ENCODE results near the gene EXOC6. TPM values are rescaled to one million over a fixed set of nuclear protein-coding genes. Genes with fewer than 3 reads are reported as not detected.

Gene EXOC6
- total and polyA plus RNA-seq, 10 of the 15 experiments (the other 5 are each of a cell fraction or from before 2014, with no cell fraction given) = 7.6 to 53.8 (median 13.3) TPM

DNA sequence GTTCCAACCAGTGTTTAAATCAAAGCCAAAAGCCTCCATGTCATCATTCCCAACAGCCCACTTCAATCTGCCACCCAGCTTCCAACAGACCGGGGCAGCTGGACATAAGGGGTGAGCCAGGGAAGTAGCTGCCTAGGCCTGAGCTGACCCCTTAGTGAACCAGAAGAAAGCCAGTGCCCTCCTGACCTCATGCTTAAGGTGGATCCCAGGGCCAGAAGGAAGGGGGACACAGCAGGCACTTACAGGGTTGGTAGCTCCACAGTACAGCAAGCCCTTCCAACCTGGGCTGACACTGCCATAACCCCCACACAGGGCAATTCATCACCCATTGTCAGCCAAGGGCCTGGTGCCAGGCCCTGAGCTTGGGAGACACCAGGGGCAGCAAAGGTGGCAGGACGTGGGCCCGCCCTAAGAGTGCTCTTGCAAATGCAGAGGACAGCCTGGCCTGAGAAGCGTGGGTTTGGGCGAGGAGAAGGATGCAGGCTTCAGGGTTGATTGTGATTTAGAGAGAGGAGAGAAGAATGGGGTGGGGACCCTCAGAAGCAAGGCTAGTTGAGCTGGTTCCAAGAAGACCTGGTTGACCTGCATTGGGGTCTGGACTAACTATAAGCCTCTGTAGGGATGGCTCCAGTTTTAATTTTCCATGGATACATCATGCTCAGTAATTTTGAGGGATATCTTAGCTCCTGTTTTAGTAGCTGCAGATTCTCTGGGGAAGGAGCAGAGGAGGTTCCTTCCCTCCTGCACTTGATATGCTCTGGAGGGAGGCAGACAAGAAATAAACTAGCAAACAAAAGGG lies 222.3 kb downstream of the EXOC6 start:
- no peak for FAIRE-seq
- 25% methylated on average over 5 of the region's 5 CpGs for WGBS (ENCODE audit: insufficient coverage, insufficient replicate concordance, low lambda C conversion rate, missing lambda C conversion rate)

More for the DNA sequence above, 222.3 kb downstream of the EXOC6 start:
- Histone ChIP-seq H2AFZ (ENCODE audit: control insufficient read depth, low read depth, low read length) (no peak overlapping the region), H3K9me3 (replicated peaks; ENCODE audit: control insufficient read depth, insufficient read depth, low read length) (no peaks in the 10 kb centered on the region), H3K4me1 (ENCODE audit: control insufficient read depth, insufficient read depth, low read length) (peaks cover 13% of the 10 kb centered on the region), H3K27me3 (replicated peaks in 1 of 2; ENCODE audit: control insufficient read depth in 2 of 2, insufficient read depth in 2 of 2, low read length in 1 of 2) (peaks cover 31 to 46% of the 10 kb centered on the region in 2 experiments), H4K20me1 (ENCODE audit: control insufficient read depth, insufficient read depth) (no peaks in the 10 kb centered on the region; the same call in 1 of the 2 replicates), H3K36me3 (ENCODE audit: control insufficient read depth in 2 of 2, insufficient read depth in 2 of 2, low read length in 1 of 2) (no peaks in the 10 kb centered on the region), H3K79me2 (ENCODE audit: control insufficient read depth, insufficient read depth, low read length) (no peaks in the 10 kb centered on the region), H3K9ac (ENCODE audit: control insufficient read depth, insufficient read depth, low read length) (no peak overlapping the region), H3K27ac (ENCODE audit: control insufficient read depth, insufficient read depth) (no peak overlapping the region), H3K4me3 (no peak overlapping the region), H3K4me2 (ENCODE audit: control insufficient read depth, insufficient read depth) (no peak overlapping the region)
- ATAC-seq (no peak), DNase-seq (ENCODE audit: low read depth, low spot score) (no peak)
- TF ChIP-seq NFYB (IDR thresholded peaks at IDR 0.05; ENCODE audit: insufficient read depth, low read depth, low read length) (no peak), SREBF2 (IDR thresholded peaks at IDR 0.05; ENCODE audit: low read length) (no peak), RFX5 (IDR thresholded peaks at IDR 0.05; ENCODE audit: low read depth, low read length) (no peak), STAT3 (IDR thresholded peaks at IDR 0.05; ENCODE audit: low read depth, low read length) (no peak), ATF7 (IDR thresholded peaks at IDR 0.05; ENCODE audit: low read depth) (no peak), SMAD1 (IDR thresholded peaks at IDR 0.05; ENCODE audit: low read depth, partially characterized antibody) (no peak), ETV6 (conservative IDR thresholded peaks at IDR 0.05 in 1 of 2, IDR thresholded peaks at IDR 0.05 in 1 of 2; ENCODE audit: borderline replicate concordance in 1 of 2, low read depth in 1 of 2) (no peak), BHLHE40 (IDR thresholded peaks at IDR 0.05; ENCODE audit: borderline replicate concordance in 1 of 2, low read depth in 2 of 2, low read length in 1 of 2) (no peak)
- TF ChIP-seq, protein P1, sequence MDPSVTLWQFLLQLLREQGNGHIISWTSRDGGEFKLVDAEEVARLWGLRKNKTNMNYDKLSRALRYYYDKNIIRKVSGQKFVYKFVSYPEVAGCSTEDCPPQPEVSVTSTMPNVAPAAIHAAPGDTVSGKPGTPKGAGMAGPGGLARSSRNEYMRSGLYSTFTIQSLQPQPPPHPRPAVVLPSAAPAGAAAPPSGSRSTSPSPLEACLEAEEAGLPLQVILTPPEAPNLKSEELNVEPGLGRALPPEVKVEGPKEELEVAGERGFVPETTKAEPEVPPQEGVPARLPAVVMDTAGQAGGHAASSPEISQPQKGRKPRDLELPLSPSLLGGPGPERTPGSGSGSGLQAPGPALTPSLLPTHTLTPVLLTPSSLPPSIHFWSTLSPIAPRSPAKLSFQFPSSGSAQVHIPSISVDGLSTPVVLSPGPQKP (IDR thresholded peaks at IDR 0.05; ENCODE audit: low read depth, low read length) = no peak
- TF ChIP-seq, protein P2, sequence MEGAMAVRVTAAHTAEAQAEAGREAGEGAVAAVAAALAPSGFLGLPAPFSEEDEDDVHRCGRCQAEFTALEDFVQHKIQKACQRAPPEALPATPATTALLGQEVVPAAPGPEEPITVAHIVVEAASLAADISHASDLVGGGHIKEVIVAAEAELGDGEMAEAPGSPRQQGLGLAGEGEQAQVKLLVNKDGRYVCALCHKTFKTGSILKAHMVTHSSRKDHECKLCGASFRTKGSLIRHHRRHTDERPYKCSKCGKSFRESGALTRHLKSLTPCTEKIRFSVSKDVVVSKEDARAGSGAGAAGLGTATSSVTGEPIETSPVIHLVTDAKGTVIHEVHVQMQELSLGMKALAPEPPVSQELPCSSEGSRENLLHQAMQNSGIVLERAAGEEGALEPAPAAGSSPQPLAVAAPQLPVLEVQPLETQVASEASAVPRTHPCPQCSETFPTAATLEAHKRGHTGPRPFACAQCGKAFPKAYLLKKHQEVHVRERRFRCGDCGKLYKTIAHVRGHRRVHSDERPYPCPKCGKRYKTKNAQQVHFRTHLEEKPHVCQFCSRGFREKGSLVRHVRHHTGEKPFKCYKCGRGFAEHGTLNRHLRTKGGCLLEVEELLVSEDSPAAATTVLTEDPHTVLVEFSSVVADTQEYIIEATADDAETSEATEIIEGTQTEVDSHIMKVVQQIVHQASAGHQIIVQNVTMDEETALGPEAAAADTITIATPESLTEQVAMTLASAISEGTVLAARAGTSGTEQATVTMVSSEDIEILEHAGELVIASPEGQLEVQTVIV (IDR thresholded peaks at IDR 0.05; ENCODE audit: borderline replicate concordance, partially characterized antibody) = no peak
- RAD21 ChIA-PET (ENCODE audit: unreplicated experiment) = no interaction called here
- in situ Hi-C loops (cut with MboI) = no loop called here
- CTCF ChIA-PET = no interaction called here
- no TSS peak for BruUV-seq (replicated peaks)
- intact Hi-C loops (cut with micrococcal nuclease; ENCODE audit: unreplicated experiment) = loop anchor here (10.0 kb wide), 2 partner anchors 186 to 434 kb away; no protein-coding TSS in a partner anchor
- POLR2A ChIA-PET = no interaction called here
- SMC1A ChIA-PET (ENCODE audit: uncharacterized antibody, unreplicated experiment) = interaction anchor here (0.6 kb wide), 1 partner anchor 31 kb away, joined by 3 read pairs; no protein-coding TSS in a partner anchor
